ENCODE measurements around the gene IL17REL.
"Not testable (repeated sequence)": the region's sequence is repeated elsewhere in the genome, so short reads cannot be mapped to it uniquely, and the experiment has no call there.

Gene IL17REL

GRCh38 chr22:49954991-49955580, 57.5 kb downstream of the IL17REL start:
- no peak for DNase-seq

DNA sequence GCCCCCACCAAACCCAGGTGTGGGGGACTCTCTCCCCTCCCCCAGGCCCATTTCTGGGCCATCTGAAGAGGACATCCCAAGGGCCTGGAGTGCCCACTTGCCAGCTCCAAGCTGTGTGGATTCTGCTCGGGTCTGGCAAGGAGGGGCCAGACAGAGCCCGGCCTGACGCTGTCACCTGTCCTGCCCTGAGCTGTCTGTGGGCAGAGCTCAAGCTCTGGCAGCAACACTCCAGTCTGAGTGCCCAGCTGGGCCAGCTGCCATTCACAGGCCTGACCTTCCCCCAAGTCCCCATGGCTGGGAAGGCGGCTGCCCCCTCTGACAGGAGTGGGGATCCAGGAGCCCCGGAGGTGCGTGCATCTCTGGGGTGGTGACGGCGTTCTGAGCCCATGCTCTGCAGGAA, 58.2 kb downstream of the IL17REL start:
- no peak for DNase-seq

DNA sequence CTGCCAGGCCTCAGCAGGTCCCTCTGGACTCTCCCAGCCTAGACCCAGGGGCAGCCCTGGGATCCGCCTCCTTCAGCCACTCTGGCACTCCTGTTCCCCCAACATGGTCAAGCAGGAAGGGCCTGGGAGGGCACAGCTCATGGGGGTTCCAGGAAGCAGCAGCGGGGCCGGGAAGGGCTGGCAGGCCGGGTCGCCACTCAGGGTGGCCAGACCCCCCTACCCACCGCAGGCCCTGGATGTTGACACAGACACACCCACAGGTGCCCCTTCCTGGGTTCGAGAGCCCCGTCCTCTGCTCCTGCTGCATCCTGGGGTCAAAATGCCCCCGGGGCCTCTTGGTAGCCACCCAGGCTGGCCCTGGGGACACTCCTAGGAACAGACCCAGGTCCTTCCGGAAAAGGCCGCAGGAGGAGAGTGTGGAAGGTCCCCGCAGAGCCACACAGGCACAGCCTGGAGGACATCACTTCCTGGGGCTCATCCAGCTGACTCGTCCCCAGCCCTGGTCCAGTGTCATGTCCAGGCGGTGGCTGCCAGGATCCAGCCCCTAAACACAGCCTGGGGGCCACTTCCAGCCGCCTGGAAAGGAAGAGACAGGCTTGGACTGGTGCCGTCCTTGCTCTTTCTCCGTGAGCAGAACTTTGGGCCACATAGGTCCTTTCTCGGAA, 58.8 kb downstream of the IL17REL start:
- DNase-seq, result no peak

DNA sequence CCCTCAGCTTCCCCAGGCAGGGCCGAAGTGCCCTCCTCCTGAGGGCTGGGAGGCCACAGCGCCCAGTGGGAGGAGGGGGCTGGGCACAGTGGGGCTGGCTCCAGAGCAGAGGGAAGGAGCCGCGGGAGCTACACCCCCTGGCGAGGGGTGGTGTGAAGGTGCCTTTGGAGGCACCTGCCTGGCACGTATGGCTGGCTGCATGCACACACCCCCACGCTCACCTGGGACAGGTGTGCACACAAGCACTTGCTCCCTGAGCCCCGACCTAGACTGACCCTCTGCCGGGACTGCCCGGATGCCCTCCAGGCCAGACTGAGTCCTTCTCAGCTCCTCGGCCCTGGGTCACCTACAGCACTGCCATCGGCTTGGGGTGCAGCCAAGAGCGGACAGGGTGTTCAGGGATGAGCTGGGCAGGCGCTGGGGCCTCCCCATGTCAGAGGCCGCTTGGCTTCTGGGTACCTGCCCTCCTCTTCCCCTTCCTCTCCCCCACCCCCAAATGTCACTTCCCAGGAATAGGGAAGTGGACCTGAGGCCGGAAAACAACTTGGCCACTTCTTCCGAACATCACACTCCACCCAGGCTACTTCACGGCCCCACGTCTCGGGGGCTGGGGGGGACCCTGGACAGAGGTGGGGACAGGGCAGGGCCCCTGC, 59.4 kb downstream of the IL17REL start:
- no peak for DNase-seq

DNA sequence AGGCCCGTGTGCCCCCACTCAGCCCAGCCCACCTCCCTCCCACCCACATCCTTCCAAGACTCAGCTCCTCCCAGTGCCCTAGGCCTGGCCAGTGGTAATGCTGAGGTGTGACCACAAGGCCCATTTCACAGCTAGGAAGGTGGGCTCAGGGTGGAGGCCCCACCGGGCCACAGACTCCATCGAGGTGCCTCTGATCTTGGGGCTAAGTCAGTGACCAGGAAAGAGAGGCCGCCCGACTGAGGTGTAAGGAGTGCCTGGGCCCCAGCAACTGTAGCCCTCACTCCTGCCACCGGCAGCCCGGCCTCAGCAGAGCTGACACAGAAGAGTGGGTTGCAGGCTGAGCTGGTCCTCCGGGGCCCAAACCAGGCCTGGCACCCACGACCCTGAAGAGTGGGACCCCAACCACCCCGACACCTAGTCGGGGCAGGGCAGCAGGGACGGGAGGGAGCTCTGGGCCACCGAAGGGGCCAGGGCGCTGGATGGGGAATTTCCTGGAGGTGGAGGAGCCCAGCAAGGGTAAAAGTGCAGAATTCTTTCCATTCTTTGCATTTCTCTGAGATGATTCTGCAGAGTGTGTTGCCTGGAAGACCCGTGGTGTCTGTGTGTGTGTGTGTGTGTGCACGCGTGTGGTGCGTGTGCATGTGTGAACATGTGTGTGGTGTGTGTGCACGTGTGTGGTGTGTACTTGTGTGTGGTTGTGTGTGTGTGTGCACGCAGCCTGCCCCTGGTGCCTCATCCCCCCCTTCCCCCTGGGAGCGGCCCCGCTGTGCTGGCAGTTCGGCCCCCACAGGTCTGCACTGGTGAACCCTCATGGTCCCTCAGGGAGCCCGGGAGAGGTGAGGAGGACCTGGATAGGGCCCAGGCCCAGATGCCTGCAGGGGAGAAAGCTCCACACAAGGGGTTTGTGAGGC, 60.3 kb downstream of the IL17REL start:
- no peak for DNase-seq

DNA sequence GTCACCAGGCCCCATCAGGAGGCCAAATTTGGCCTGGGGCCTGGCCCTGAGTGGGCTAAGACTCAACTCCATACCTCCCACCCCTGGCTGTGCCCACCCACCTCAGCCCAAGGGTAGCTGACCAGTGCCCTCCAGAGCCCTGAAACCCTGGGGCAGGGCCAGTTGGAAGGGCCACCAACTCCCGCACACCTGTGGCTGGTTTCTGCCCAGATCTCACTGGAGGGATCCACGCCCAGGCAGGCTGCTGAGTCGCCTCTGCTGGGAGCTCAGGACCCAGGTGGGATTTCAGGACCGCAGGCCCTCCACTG, 60.9 kb downstream of the IL17REL start:
- no peak for DNase-seq

DNA sequence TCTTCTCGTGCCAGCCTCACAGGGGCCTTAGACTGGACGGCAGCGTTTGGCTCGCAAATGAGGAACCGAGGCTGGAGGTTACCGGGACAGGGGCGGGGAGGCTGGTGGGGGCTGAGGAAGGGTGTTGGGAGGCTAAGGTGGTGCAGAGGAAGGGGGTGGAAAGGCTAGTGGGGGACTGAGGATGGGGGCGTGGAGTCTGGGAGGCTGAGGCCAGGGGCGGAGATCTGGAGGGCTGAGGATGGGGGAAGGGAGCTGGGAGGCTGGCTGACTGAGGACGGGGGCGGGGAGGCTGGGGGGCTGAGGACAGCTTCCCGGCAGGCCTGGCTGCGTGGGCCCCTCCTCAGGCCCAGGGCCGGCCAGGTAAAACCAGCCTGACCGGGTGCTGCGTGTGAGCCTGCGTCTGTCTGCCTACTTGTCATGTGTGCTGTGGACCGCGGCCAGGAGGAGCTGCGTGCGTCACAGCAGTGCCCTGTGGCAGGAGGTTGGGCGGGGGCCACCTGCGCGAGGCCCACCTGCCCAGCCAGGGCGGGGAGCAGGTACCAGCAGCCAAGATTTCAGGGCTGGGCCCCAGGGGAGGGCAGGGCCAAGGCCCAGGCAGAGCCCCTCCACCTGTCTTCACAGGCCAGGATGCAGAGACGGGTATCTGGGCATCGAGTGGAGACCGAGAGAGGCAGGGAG, 61.4 kb downstream of the IL17REL start:
- DNase-seq, result peak; percentile 83

- DNase-seq, result no peak
These were observed 62.1 kb downstream of the IL17REL start for GRCh38 chr22:49950396-49950994.

GRCh38 chr22:49949914-49950292, 62.7 kb downstream of the IL17REL start:
- no peak for DNase-seq

DNA sequence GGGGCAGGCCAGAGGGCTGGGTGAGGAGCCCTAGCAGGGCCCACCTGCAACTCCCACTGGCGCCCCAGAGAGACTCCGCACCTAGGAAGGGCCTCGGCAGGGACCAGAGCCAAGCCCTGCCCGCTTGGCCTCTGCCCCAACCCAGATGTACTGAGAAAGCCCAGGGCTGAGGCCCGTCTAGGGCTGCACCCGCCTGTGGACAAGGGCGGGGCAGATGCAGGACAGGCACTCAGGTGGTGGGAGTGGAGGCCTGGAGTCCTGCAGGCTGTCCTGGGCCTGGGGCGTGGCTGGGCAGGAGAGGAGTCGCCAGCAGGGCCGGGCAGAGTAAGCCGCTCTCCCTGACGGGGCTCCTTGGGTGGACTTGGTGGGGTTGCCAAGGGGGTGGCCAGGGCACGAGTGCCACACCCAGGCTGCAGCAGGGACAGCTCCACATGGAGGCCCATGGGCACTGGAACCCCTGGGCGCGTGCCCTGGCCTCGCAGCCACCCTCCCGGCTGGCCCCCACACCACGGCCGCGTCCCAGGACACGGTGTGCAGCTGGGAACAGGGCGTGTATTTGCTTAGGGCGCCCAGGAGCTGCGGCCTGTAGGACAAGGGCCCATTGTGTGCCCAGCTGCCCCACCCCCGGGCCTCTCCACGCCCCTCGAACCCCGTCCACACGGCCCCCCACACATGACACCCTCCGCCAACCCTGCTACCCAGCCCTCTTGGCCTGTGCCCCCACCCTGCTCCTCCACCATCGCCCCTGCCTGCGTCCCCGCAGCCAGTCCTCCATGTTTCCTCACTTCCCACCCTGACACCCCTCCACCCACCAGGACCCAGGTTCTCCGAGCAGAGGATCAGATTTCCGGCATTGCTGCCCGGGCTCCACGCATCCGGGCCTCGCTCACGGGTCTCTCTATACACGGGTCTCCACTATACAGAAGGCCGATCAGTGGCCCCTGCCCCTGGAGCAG, 63.3 kb downstream of the IL17REL start:
- DNase-seq, result no peak

- DNase-seq, result no peak
These were observed 64.2 kb downstream of the IL17REL start for GRCh38 chr22:49948116-49948957.

DNA sequence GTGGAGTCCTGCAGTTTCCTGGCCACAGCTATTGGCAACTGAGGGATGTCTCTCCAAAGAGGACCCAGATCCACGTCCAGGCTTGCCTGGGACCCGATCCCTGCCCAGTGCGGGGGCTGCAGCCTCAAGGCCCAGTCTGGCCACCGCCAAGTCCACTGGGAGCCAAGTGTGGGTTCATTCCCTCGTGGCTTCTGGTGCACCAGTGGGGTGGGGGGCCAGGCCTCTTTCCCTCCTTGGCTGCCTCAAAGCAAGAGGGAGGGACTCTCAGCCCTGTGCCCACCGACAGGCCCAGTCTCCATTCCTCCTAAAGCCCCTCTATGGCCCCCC, 65.3 kb downstream of the IL17REL start:
- DNase-seq, result no peak

DNA sequence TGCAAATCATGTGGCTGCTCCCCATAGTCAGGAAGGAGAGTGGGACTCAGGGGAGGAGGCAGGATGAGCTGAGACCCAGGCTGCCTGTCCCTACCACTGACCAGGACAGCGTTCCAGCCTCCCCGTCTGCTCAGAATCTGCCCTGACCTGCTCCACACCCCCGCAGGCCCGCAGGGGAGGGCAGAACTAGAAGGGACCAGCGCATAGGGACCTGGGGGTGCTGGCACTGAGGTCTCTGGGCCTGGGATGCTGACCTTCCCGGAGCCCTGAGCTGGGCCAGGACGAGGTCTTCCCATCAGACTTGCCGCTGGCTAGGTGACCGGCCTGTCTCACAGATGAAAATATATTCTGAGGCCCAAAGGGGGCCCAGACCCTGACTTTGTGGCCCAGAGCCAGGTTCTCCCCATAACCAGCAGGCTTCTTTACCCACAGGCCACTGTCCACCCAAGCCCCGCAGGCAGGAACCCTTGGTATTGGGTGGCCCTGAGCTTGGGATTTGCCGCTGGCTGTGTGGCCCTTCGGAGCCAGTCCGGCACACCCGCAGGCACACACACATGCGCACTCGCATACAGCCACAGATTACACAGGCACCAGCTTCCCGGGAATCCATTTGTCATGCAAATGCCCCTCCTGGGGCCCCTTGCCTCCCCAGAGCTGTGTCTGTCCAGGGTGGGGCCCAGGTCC, 65.8 kb downstream of the IL17REL start:
- DNase-seq, result no peak

DNA sequence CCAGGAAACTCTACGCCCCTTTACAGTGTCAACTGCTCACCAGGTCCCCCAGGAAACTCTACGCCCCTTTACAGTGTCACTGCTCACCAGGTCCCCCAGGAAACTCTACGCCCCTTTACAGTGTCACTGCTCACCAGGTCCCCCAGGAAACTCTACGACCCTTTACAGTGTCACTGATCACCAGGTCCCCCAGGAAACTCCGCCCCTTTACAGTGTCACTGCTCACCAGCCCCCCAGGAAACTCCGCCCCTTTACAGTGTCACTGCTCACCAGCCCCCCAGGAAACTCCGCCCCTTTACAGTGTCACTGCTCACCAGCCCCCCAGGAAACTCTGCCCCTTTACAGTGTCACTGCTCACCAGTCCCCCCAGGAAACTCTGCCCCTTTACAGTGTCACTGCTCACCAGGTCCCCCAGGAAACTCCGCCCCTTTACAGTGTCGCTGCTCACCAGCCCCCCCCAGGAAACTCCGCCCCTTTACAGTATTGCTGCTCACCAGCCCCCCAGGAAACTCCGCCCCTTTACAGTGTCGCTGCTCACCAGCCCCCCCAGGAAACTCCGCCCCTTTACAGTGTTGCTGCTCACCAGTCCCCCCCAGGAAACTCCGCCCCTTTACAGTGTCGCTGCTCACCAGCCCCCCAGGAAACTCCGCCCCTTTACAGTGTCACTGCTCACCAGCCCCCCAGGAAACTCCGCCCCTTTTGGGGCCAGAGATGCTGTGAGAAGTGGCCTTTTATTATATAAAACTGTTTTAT, 67.3 kb downstream of the IL17REL start:
- not testable (repeated sequence) for DNase-seq

Measured in activated CD8-positive, alpha-beta memory T cell treated with anti-CD3 and anti-CD28 coated beads, Interleukin-2, amount 50 U/mL, for 4 hours (primary cell).